Astrocyte (in vitro differentiated cells and primary cell): Measurements from ENCODE around the gene ELANE.

Experiments used
- CTCF ChIP-seq: IDR thresholded peaks from 2 replicates; pipeline ENCODE4 v1.5.1; 2011; ENCODE audit warnings: low read depth, mild to moderate bottlenecking, inconsistent platforms, low read length, moderate library complexity; ENCODE audit not compliant: insufficient read depth
- EZH2 ChIP-seq: IDR thresholded peaks from 2 replicates; pipeline ENCODE4 v1.6.1; 2012; ENCODE audit warnings: mild to moderate bottlenecking, low read length, inconsistent platforms; ENCODE audit not compliant: insufficient read depth

GRCh38 chr19:858284-858683, 6.2 kb downstream of the ELANE start:
- TF ChIP-seq CTCF (no peak), EZH2 (no peak)
